Uterus (tissue), 2 donors: ENCODE measurements around the gene NASP.

Experiments used
- CTCF ChIP-seq, 4 experiments: fragments of 200-600 bp in 2 of 4; fragments of 450-650 bp in 2 of 4; sonication (generic) in 2 of 4; IDR thresholded peaks; one replicate each; pipeline ENCODE4 v1.5.1; 2016 to 2019; ENCODE audit warnings: antibody characterized with exemption in 4 of 4, mild to moderate bottlenecking in 2 of 4, moderate library complexity in 1 of 4
- POLR2A ChIP-seq, 2 donors: fragments of 450-650 bp; IDR thresholded peaks; one replicate each; pipeline ENCODE4 v1.6.1; 2016; ENCODE audit warnings: antibody characterized with exemption in 2 of 2, mild to moderate bottlenecking in 1 of 2, moderate library complexity in 1 of 2

GRCh38 chr1:45667321-45668111, 83.7 kb downstream of the NASP start:
- TF ChIP-seq CTCF (IDR thresholded peaks at IDR 0.05) (no peak), POLR2A (IDR thresholded peaks at IDR 0.05) (no peak)
